ENCODE results near the gene WSCD2. TPM values are rescaled to one million over a fixed set of nuclear protein-coding genes. Genes with fewer than 3 reads are reported as not detected.
"Not testable (repeated sequence)": the region's sequence is repeated elsewhere in the genome, so short reads cannot be mapped to it uniquely, and the experiment has no call there.

WSCD2 gene
- total and polyA plus RNA-seq, 9 donors = under 0.01 to 2.6 (median 0.53) TPM; not detected in 1

DNA sequence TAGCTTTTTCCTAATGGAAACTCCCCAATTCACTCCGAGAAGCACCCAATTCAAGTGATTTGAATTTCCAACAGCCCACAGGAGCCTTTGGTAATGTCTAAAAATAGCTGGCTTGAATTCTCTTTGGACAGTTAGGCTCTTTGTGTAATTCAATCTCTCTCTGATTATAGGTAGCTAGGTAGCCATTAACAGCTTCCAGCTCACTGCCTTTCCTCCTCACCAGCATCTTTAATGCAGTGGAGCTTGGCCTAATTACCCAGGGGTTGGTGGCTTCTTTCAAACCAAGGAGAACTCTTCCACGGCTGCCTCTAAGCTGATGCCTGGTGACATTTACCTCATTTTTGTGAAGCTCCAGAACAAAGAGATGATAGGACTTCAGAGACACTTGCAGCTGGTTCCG, 86.4 kb downstream of the WSCD2 start:
- Histone ChIP-seq H3K9me3 (no peaks in the 10 kb centered on the region), H3K4me1 (ENCODE audit: insufficient read depth) (no peaks in the 10 kb centered on the region), H3K4me3 (no peak overlapping the region), H3K27ac (no peak overlapping the region), H3K36me3 (no peaks in the 10 kb centered on the region), H3K27me3 (no peaks in the 10 kb centered on the region)
- WGBS, 3 donors = 43 to 69% (median 65%) methylated on average over 3 of the region's 3 CpGs
- TF ChIP-seq, protein P1, sequence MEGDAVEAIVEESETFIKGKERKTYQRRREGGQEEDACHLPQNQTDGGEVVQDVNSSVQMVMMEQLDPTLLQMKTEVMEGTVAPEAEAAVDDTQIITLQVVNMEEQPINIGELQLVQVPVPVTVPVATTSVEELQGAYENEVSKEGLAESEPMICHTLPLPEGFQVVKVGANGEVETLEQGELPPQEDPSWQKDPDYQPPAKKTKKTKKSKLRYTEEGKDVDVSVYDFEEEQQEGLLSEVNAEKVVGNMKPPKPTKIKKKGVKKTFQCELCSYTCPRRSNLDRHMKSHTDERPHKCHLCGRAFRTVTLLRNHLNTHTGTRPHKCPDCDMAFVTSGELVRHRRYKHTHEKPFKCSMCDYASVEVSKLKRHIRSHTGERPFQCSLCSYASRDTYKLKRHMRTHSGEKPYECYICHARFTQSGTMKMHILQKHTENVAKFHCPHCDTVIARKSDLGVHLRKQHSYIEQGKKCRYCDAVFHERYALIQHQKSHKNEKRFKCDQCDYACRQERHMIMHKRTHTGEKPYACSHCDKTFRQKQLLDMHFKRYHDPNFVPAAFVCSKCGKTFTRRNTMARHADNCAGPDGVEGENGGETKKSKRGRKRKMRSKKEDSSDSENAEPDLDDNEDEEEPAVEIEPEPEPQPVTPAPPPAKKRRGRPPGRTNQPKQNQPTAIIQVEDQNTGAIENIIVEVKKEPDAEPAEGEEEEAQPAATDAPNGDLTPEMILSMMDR (IDR thresholded peaks at IDR 0.05) = no peak
- TF ChIP-seq EP300 (IDR thresholded peaks at IDR 0.05) (no peak), POLR2A (IDR thresholded peaks at IDR 0.05) (no peak)
- intact Hi-C loops (cut with DNase I) = no loop called here
- DNase-seq = no peak

DNA sequence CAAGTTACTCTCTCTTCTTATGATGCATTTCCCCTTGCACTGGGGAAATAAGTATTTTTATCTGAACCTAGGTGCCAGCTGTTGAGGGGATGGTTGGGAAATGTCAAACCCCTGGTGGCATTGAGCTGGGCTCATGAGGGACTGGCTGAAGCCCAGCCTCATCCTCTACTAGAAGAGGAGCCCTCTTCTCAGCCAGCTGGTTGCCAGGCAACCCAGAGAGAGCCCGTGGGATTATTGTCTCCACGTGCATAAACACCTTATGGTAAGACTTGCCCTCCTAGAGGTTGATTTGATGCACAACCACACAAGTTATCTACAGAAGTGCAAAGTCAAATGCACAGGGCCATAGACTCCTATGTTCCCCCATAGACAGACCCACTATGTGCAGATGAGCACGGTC, 89.8 kb downstream of the WSCD2 start:
- H3K4me1 ChIP-seq (ENCODE audit: insufficient read depth) = no peaks in the 10 kb centered on the region
- H3K9me3 ChIP-seq = no peaks in the 10 kb centered on the region
- intact Hi-C loops (cut with DNase I) = no loop called here
- H3K27me3 ChIP-seq = no peaks in the 10 kb centered on the region
- no peaks in the 10 kb centered on the region for H3K36me3 ChIP-seq
- H3K27ac ChIP-seq = no peak overlapping the region
- 37 to 47% (median 42%) methylated on average over 3 of the region's 3 CpGs for WGBS, 3 donors
- no peak for DNase-seq
- H3K4me3 ChIP-seq = no peak overlapping the region
- TF ChIP-seq POLR2A (IDR thresholded peaks at IDR 0.05) (no peak), EP300 (IDR thresholded peaks at IDR 0.05) (no peak)
- TF ChIP-seq, protein P1 (IDR thresholded peaks at IDR 0.05) = no peak

DNA sequence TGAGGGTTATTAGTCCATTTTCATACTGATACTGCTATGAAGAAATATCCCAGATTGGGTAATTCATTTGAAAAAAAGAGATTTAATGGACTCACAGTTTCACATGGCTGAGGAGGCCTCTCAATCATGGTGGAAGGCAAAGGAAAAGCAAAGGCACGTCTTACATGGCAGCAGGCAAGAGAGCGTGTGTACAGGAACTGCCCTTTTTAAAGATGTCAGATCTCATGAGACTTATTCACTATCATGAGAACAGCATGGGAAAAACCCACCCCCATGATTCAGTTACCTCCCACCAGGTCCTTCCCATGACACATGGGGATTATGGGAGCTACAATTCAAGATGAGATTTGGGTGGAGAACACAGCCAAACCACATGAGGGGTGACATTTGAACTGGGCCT, 96.0 kb downstream of the WSCD2 start:
- intact Hi-C loops (cut with DNase I); DNase-seq; H3K4me1 ChIP-seq (ENCODE audit: insufficient read depth); H3K27ac ChIP-seq; H3K9me3 ChIP-seq; H3K36me3 ChIP-seq; H3K27me3 ChIP-seq; H3K4me3 ChIP-seq: not testable (repeated sequence)
- 37 to 46% (median 40%) methylated on average over 2 of the region's 2 CpGs for WGBS, 3 donors

DNA sequence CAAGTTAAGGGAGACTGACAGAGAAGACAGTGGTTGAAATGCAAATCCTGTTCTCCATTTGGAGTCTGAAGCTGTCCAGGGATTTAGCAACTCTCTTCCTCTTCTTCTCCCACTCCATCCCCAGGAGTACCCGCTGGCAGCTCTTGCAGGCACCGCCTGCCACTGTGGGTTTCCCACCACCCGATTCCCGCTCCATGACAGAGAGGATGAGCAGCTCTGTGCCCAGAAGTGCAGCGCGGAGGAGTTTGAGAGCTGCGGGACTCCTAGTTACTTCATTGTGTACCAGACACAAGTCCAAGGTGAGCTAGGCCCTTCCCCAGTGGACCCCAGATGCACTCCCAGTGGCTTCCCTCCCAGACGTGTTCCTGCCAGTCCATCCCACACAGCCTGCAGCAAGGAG, 97.8 kb downstream of the WSCD2 start:
- no peak overlapping the region for H3K27ac ChIP-seq
- no peaks in the 10 kb centered on the region for H3K9me3 ChIP-seq
- 75 to 78% (median 77%) methylated on average over 8 of the region's 8 CpGs for WGBS, 3 donors
- H3K4me3 ChIP-seq = no peak overlapping the region
- H3K4me1 ChIP-seq (ENCODE audit: insufficient read depth) = no peaks in the 10 kb centered on the region
- no peaks in the 10 kb centered on the region for H3K27me3 ChIP-seq
- TF ChIP-seq, protein P1 (IDR thresholded peaks at IDR 0.05) = no peak
- H3K36me3 ChIP-seq = no peaks in the 10 kb centered on the region
- DNase-seq = no peak
- intact Hi-C loops (cut with DNase I) = no loop called here

DNA sequence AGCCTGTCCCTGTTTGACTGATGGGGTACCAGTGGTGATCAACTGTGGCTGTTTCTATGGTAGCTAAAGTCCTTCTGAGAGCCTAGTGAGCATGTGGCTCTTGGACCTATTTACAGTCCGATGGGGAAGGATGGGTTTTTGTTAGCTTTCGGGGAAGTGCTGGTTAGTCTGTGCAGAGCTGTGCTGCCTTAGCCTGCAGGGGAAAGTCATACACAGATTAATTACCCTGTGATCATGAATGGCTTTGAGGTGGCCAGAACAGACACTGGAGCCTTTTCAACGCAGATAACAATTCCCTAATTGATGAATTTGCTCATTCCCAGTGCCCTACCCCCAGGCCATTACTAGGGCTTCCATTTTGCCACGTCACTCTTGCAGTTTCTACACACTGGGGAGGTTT, 99.7 kb downstream of the WSCD2 start:
- no peak overlapping the region for H3K27ac ChIP-seq
- intact Hi-C loops (cut with DNase I) = no loop called here
- no peaks in the 10 kb centered on the region for H3K4me1 ChIP-seq (ENCODE audit: insufficient read depth)
- no peak for DNase-seq
- no peaks in the 10 kb centered on the region for H3K27me3 ChIP-seq
- H3K4me3 ChIP-seq = no peak overlapping the region
- H3K36me3 ChIP-seq = no peaks in the 10 kb centered on the region
- H3K9me3 ChIP-seq = no peaks in the 10 kb centered on the region
- WGBS, 3 donors = 51 to 70% (median 61%) methylated on average over 4 of the region's 4 CpGs
- TF ChIP-seq EP300 (IDR thresholded peaks at IDR 0.05) (no peak), POLR2A (IDR thresholded peaks at IDR 0.05) (no peak)
- TF ChIP-seq, protein P1 (IDR thresholded peaks at IDR 0.05) = no peak

All from ovary (tissue), 9 donors.